ENCODE results near the gene B3GAT3. TPM values are rescaled to one million over a fixed set of nuclear protein-coding genes. Genes with fewer than 3 reads are reported as not detected.
"Not testable (repeated sequence)": the region's sequence is repeated elsewhere in the genome, so short reads cannot be mapped to it uniquely, and the experiment has no call there.

The B3GAT3 gene
- total RNA-seq, 1 donor from 2014 or later = 60.7 TPM

DNA sequence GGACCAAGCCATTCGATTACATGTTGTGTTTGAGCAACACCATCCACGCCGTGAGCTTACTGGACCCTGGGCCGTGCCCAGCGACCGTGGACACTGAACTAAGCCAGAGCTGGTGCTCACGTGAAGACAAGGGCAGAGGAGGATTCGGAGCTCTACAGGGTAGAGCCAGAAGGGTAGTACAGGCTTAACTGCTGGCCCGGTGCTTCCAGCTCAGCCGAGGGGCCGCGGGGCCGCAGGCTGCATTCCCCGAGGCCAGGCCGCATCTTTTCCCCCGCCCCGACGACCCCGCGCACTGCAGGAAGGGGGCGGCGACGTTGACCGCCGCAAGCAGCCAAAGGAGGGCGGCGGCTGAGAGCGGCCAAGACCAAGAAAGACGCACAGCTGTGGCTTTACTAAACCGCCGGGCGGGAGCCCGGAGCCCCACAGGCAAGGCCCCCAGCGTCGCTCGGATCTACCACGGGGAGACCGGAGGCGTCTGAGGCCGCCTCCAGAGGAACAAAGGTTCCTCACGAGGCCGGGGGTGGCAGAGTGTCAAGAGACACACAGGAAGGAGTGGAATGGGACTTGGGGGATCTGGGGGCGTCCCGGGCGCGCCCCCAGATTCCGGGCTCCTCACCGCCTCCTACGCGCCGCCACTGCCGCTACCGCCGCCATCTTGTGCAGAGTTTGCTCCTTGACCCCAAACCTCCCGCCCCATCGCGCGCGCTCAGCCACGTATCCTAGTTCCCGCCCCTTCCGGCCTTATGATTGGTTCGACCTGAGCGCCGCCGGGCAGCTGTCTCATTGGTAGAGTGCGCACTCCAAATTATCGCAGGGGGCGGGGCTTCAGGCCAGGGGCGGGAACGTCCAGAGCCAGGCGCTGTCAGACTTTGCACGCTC, 24.4 kb upstream of the B3GAT3 start, which contains the start of gene GANAB:
Gene GANAB, minus strand, starts transcription at position 668 of the 879 bp plus-strand sequence. Its CDS starts 14 bp downstream, at position 654.
- DNase-seq (ENCODE audit: low spot score) = peak; percentile 99

DNA sequence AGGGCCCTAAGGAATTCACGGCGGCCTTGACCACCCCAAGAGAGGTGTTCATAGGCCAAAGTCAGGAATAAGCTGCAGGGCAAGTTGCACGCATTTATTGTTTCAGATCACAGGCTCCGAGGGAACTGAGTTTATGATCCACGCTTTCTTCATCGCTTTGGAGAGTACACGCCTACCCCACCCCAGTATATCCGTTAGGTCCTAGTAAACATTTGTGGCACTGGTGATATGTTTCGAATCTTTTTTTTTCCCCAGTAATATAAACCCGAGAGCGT, 23.8 kb upstream of the B3GAT3 start:
- no peak for DNase-seq (ENCODE audit: low spot score)

DNA sequence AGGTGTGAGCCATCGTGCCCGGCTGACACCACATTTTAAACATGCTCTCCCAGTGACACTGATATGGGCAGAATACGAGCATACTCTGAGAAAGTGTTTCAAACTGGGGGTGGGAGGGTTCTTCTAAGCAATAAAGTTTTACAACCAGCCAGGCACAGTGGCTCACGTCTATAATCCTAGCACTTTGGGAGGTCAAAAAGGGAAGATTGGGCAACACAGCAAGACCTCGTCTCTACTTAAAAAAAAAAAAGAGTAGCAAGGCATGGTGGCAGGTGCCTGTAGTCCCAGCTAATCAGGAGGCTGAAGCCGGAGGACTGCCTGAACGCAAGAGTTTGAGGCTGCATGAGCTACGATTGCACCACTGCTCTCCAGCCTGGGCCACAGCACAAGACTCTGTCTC, 22.4 kb upstream of the B3GAT3 start:
- DNase-seq (ENCODE audit: low spot score) = no peak

DNA sequence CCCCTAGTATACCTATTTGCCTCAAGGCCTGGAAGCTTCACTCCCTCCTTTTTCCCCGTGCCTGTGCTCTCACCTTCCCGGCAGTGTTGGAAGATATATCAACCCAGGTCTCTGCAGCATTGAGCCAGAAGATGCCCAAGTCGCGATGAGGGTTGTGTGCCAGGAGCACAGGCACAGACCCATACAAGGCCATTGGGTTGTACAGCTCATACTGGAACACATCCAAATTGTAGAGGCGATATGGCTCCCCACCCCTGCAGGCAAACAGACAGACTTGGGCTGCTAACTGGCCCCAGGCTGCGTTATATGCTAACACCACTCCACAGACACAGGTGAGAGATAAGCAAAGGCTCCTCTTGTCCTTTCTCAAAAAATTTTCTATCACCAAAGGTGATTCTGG, 10.7 kb upstream of the B3GAT3 start:
- no peak for DNase-seq (ENCODE audit: low spot score)

DNA sequence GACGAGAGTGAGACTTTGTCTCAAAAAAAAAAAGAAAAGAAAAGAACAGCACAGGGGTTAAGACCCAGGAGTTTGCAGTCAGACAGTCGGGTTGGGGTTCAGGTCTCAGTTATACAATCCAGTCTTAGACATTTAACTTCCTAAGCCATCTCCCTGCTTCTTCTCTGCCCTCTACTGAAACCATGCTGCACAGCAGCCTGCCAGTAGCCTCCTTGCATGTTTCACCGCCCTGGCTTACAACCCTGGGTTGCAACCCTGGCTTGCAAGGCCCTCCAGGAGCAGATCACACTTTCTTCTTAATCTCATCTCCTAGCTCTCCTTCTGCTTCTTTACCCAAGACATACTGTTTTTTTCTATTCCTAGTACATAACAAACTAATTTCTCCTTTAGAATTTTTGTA, 5.9 kb upstream of the B3GAT3 start:
- DNase-seq (ENCODE audit: low spot score) = no peak

DNA sequence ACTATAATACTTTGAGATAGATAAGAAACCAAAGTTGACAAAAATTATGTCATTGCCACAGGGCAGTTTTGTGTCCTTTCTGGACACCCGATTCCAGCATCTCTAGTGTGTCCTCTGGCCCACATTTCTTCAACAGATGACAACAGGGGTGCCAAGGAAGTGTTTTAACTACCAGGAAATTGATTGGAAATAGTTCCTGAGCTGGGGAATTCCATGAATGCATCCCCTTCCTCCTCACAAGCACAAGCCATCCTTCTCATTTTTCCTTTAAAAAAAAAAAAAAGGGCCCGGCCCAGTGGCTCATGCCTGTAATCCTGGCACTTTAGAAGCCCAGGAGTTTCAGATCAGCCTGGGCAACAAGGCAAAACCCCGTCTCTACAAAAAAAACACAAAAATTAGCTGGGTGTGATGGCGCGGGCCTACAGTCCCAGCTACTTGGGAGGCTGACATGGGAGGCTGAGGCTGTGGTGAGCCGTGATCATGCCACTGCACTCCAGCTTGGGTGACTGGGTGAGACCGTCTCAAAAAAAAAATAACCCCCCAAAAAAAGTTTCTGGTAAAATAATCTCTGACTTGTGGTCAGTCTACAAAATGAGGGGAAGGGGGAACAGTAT, 797 bp upstream of the B3GAT3 start:
- no peak for DNase-seq (ENCODE audit: low spot score)

DNA sequence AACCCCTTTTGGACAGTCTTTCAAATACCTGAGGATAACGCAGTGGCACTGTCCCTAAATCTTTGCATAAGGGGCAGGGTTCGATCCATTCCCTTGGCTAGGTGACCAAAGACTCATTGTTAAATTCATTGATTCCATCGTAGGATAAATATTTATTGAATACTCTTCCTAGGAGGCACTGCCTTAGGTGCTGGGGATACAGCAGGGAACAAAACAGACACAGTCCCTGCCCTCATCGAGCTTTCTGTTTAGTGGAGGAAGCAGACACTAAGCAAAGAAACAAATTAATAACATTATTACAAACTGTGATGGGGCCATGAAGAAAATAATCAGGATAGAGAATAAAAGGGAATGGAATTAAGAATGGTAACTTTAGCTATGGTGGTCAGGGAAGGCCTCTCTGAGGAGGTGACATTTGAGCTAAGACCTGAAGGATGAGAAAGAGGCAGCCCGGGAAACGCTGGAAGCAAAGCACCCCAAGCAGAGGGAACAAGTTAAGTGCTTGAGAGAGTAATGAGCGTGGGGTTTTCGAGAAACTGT, 689 bp downstream of the B3GAT3 start:
- DNase-seq (ENCODE audit: low spot score) = no peak

DNA sequence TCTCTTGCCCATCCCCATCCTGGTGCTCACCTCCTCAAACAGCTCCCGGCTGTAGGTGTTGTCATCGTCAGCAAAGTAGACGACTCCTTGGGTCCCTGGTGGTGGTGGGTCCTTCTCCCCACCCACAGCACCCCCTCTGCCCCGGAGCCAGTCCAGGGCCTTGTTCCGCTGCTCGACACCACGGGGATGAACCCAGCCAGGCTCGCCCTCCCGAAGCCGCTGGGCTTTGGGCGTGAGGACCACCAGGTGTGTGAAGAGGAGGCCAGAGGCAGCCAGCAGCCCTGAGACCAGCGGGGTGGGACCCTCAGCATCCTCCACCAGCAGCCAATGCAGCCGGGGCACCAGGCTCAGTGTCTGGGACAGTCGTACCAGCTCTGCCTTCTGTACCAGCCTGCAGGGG, 4.8 kb downstream of the B3GAT3 start:
- DNase-seq (ENCODE audit: low spot score) = not testable (repeated sequence)

DNA sequence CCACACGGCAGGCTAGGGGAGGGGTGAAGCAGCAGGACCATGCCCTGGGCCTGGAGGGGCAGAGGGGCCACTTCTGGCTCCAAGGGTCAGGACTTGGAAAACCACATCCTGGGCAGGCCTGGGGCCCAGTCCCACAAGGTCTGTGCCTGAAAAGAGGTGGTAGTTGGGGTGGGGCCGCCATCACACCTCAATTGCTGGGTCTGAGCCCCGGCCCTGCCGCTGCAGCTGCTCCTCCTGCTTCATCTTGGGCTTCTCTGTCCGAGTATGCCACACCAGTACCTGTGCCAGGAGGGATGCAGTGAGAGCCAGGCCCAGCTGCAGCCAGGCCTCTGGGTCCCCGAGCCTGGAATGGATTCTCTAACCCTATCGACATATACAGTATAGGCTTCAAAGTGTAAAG, 6.3 kb downstream of the B3GAT3 start:
- no peak for DNase-seq (ENCODE audit: low spot score)

DNA sequence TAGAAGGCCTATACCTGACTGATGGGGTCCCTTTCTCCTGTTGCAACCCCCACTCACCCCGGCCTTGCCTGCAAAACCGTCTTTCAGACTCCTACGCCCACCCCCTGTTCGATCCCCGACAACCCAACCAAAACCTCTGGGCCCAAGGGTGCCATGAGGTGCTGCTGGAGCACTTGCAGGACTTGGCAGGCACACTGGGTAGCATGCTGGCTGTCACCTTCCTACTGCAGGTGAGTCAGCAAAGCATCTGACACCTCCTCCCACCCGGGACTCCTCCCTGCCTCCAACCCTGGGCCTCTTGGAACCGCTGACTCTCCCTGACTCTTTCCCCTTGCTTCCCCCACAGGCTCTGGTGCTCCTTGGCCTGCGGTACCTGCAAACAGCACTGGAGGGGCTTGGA, 7.5 kb downstream of the B3GAT3 start:
- DNase-seq (ENCODE audit: low spot score) = peak; percentile 65

DNA sequence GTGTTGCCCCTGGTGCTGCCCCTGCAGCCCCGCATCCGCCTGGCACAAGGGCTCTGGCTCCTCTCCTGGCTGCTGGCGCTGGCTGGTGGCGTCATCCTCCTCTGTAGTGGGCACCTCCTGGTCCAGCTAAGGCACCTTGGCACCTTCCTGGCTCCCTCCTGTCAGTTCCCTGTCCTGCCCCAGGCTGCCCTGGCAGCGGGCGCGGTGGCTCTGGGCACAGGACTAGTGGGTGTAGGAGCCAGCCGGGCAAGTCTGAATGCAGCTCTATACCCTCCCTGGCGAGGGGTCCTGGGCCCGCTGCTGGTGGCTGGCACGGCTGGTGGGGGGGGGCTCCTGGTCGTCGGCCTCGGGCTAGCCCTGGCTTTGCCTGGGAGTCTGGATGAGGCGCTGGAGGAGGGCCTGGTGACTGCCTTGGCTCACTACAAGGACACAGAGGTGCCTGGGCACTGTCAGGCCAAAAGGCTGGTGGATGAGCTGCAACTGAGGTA, 8.5 kb downstream of the B3GAT3 start:
- no peak for DNase-seq (ENCODE audit: low spot score)

DNA sequence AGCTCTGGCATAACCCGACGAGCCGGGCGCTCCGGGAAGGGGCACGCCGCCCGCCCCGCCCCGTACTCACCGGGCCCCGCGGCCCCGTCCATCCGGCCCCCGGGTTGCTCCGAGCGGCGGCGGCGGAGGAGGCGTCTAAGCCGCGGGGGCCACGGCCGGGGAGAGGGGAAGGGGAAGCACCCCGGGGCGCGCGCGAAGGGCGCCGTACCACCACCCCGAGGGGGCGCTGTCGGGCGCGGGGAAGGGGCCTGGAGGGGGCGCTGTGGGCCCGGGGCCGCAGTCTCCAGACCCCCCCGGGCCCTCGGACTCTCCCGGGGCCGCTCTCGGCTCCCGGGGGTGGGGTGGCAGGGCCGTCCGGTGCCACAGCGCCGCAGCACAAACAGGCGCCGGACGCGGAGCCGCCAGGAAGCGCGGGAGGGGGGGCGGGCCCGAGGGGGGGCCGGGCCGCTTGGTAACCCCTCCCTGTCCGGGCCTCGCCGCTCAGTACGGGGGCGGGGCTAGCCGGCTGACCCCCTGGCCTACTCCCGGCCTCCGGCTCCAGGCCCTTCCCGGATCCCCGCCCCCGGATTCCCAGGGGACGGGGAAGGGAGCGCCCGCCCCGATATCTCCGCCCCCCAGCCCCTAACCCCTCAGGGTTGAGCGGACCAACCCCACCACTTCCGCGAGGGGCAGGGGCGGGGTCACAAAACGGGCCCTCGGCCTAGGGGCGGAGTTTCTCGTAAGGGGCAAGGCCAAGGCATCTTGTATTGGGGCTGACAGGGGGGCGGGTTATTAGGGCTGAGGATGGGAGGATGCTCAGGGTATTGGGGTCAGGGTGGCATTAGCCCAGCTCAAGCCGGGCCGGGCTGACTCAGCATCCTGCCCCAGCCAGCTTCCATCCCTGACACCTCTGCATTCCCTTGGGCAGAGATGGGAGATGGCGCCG, 9.2 kb downstream of the B3GAT3 start, which contains the start of the genes EML3 and ROM1:
Gene EML3, minus strand, starts transcription at position 410 of the 925 bp plus-strand sequence. Its CDS starts 318 bp downstream, at position 92.
Gene ROM1, plus strand, starts transcription at position 892 of the 925 bp plus-strand sequence. Its CDS starts 25 bp downstream, at position 917.
- DNase-seq (ENCODE audit: low spot score) = peak; percentile 81

DNA sequence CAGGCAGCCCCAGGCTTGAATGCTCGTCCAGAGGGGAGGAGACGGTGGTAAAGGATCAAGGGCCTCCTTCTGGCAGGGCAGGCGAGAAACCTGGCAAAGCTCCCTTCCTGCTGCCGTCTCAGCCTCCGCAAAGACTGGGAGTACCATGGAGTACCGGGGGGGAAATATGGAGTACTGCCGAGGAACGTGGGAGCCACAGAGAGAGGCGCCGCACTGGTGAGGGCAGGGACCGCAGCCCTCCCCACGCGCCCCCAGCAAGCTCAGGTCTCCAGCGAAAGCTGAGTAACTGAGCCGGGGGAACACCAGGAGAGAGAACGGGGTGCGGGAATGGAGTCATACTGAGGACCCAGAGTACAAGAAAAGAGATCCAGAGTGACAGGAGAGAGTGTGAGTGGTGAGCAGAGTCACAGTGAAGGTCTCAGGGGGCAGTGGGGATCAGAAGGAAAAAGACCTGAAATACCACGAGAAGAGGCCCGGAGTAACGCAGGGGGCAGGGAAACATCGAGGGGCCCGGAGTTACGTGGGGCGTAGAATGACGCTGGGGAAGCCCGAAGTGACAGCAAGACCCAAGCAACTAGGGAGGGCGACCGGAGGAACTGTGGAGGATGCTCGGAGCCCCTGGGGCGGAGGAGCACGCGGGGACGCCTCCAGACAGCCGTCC, 10.0 kb downstream of the B3GAT3 start:
- DNase-seq (ENCODE audit: low spot score) = no peak

DNA sequence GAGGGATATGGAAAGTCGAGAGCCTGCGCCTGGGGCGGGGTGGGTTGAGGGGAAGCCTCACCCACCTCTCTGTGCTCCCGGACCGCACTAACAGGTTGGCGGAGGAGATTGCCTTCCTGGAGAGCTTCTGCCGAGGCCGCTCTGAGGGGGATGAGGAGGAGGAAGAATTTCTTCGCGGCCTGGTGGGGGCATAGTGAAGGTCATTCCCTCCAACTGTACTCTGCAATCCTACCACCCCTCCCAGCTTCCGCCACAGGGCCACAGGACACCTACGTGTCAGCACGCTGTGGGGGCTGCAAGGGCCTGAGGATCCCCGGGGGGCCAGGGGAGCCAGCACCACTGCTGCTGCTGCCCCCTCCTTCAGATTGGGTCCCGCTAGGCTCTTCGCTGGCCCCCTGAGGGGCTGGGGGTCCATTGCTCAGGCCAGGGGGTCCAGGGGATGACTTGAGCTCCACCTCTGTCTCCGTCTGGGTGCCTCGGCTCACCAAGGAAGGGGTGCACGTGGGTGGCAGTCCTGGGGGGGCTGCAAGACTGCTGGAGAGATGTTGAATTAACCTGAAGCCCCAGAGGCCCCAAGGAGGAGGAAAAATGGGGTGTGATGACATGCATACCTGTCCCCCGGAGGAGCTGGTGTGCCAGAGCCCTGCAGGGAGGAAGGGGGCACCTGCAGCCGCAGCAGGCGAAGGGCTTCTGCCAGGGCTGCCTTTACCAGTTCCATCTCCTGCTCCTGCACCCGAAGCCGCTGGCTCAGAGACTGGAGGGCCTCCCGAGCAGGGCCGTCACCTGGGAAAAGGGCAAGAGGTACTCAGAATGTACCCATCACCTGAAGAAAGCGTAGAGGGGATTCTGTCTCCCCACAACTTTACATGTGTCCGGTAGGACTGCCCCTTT, 10.7 kb downstream of the B3GAT3 start:
- no peak for DNase-seq (ENCODE audit: low spot score)

DNA sequence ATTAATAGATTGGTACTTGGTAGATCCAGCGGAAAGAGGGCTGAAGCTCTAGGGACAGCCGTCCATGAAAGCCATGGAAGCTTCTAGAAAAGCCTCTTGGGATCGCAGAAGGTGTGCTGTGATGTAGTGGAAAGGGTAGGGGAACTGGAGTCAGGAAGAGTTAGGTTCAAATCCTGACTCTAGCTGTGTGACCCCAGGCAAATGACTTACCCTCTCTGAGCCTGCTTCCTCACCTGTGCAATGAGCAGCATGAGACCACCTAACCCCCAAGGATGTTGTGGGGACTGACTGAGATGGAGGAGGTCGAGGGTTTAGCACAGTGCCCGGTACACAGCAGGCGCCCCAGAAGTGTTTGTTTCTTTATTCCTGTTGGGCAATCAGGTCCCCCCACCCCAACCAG, 11.4 kb downstream of the B3GAT3 start:
- DNase-seq (ENCODE audit: low spot score) = no peak

DNA sequence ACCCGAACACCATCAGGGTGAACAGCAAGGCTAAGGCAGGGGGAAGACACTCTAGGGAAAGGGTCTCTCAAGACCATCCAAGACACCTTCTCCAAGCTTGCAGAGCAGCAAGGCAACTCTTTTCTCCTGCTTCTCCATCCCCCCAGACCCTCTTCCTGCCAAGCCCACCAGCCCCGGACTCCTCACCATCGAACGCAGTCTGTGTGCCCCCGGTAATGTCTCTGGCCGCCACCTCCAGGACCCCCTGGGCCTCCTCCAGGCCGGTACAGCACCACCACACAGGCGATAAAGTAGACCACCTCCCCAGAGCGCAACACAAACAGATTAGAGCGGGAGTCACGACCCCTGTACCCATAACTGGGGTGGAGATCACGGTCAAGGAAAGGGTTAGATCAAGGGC, 13.0 kb downstream of the B3GAT3 start:
- no peak for DNase-seq (ENCODE audit: low spot score)

DNA sequence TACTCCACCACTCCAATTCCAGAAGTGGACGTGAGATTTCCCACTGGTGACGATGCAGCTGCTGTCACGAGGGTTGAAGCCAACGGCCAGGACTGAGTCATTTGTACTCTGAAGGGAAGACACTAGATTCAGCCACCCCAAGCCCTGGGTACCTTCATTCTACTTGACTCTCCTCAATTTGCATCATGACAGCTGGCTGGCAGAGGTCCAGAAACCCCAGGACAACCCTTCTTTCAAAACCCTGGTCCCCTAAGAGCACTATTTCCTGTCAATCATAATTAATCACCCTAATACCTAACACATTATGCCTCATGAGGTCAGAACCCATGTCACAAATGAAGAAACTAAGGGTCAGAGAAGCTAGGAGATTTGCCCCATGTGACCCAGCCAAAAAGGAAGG, 14.1 kb downstream of the B3GAT3 start:
- no peak for DNase-seq (ENCODE audit: low spot score)

DNA sequence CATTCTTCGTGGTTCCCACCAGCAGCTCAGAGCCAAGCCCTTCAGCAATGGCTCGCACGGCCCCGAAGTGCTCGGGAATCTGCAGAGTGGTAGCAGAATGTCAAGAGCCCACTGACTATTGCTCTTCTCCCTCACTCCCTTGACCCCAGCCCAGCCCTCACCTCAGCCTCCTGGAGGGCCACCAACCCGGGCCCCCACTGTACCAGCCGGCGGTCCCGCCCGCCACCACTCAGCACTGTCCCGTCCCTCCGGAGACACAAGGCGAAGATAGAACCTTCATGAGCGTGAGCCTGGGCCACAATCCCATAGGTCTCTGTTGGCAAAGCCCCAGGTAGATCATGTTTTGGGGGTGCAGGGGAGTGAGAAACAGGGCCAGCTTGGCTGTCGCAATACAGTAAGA, 15.9 kb downstream of the B3GAT3 start:
- no peak for DNase-seq (ENCODE audit: low spot score)

DNA sequence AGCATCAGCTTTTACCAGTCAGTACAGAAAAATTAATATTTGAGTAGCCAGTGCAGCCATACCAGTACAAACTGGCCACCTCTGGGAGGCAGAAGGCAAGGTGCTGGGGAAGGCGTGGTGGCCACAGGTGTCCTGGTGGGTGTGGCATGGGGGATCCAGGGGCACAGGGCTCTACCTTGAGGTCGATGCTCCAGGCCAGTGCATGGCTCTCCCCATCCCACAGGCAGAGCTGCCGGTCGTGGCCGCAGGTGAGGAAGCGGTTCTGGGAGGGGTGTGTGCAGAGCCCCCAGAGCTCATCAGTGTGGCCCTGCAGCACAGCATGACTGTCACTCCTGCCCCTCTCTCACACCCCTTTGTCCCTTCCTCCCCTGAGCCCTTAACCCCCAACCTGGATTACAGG, 16.3 kb downstream of the B3GAT3 start:
- no peak for DNase-seq (ENCODE audit: low spot score)

DNA sequence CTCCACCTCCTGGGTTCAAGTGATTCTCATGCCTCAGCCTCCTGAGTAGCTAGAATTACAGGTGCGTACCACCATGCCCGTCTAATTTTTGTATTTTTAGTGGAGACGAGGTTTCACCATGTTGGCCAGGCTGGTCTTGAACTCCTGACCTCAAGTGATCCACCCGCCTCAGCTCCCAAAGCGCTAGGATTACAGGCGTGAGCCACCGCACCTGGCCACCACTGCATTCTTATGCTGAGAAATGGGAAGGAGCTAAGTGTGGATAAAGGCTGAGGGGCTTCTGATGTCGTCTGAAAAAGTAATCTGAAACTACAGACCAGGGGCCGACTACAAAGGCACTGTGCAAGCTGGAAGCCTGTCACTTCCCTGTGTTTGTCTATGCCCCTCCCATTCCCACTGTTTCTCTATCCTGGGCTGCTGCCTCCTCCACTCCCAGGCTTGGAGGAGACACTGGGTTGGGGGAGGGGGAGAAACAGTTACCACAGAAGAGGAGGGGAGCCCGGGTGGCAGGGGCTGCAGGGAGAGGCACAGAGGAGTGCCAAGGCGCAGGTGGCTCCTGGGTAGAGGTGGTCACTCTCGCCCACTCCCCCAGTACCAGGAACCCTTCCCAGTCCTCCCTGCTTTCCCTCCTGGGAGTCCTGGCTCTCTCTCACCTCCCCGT, 17.2 kb downstream of the B3GAT3 start:
- DNase-seq (ENCODE audit: low spot score) = no peak
